NK-92 (cell line): ENCODE data around the gene SMIM45.

ENCODE experiments used
- DNase-seq: peaks from one replicate; lab custom pipeline; 2025; ENCODE audit not compliant: unreplicated experiment; lab: John Stamatoyannopoulos, UW

Gene SMIM45

DNA sequence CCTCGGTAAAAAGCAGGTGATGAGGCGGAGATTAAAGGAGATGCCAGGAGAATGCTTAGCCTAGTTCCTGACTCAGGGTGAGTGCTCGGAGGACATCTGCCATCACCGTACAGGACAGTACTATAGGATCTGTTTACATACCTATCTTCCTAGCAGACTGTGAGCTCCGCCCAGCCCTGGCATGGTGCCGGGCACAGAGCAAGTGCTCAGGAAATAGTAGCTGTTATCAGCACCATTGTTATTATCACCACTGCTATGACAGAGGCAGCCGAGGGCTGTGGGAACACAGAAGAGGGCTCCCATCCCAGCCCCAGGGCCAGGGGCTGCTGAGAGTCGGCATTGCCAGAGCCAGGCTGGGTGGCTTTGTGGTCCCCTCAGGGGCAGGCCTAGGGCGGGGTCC is 16.7 kb downstream of the SMIM45 start:
- no peak for DNase-seq

DNA sequence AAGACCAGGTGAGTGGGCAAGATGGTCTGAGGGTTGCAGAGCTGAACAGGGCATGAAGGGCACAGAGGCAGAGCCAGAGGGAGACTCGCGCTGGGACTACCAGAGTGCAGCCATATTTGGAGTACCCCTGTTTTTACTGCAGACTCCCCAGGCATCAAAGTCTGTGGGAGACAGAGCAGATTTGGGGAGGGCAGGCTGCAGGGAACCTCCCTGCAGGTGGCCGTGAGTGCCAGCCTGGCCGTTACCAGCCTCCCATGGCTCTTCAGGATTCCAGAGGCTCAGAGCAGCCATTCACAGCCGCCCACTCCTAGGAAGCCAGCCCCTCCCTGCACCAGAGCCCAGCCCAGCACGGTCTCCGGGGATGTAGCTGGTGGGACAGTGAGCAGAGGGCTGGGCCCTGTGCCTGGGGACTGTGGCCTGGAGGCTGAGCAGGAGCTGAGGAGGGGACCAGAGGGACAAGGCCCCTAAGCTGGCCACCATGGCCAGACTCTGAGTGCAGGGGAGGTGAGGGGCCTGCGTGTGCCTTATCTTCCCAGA is 17.2 kb downstream of the SMIM45 start, which contains the start of gene SEPTIN3:
Gene SEPTIN3, plus strand, starts transcription at position 334 of the 537 bp plus-strand sequence. CDS start 2,050 bp downstream, outside the sequence.
- DNase-seq: no peak

DNA sequence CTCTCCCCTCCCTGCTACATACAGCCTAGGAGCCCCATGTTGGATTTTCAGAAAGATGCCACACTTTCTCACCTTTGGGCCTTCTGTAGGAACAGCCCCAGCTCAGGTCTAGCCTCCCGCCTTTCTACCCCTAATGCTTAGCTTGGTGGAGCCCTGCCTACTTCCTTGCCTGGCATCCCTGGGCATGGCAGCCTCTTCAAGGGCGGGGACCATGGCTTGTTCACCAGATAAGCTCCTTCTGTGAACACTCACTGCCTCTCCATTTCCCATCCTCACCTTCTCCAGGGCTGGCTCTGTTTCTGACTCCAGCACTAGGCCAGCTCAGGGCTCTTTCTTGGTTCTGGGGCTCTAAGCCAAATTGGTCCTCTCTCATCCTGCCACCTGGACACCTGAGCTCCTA is 18.7 kb downstream of the SMIM45 start:
- no peak for DNase-seq

DNA sequence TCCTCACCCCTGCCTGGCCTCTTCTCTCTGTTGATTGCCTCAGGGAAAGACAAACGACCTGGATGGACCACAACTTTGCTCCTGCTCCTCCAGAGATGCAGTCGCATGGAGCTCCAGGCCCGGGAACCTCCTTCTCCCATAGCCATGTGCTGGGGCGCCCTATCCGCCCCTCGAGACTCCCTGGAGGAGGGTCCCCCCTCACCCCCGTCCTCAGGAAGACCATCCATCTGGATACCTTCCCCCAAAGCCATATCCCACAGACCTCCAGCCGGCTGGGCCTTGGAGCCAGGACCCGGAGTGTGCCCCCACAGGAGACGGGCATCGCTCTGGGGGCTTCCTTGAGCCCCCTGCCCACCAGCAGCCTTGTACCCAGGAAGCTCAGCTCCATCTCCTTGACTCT is 19.5 kb downstream of the SMIM45 start:
- no peak for DNase-seq

DNA sequence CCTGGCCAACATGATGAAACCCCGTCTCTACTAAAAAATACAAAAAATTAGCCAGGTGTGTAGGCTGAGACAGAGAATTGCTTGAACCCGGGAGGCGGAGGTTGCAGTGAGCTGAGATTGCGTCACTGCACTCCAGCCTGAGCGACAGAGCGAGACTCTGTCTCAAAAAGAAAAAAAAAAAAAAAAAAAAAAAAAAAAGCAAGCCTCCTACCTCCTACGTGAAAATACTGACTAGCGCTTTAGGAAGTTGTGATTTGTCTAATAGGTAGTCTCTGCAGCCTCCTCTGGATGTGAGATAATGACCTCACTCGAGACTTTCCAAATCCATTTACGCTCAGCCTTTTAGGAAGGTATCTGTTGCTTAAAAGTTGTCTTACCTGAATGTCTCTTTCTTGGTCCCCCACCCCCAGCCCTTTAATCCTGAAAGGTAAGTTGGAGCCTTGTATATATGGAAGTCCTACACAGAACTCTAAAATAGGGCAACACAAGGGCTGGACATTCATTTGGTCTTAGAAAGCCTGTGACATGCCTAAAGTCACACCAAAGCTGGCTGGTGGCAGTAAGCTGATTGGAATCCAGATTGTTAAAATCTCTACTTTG is 22.8 kb downstream of the SMIM45 start:
- DNase-seq: no peak

DNA sequence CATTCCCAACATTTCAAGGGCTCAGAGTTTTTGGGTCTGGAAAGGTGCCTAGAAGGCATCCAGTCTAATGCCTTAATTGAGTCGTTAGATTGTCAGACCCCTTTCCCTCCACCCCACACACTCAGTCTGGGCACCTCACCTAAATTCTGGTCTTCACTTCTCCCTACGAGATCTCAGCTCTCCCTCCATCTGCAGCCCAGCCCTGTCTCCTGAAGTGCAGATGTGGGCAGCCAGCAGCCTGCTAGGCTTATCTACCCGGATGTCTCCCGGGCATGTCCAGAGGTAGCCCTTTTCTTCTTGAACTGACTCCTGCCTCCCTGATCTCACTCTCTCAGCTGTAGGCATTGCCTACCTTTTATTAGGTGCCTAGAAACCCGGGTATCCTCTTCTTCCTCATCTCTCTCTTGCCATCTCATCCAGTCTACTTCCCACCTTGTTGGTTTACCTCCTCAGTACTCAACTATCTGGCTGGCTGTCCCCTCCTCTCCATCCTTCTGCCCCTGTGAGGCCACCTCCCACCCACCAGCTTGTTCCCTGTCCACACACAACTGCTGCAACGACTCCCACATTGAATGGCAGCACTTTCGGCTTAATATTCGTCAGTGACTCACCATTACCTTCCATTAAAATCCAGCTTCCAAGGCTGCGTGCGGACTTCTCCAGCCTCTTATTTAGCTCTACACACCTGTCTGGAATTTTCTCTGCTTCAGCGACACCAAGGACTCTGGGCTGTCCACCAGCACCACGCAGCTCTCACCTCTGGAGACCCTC is 23.5 kb downstream of the SMIM45 start:
- DNase-seq: no peak

DNA sequence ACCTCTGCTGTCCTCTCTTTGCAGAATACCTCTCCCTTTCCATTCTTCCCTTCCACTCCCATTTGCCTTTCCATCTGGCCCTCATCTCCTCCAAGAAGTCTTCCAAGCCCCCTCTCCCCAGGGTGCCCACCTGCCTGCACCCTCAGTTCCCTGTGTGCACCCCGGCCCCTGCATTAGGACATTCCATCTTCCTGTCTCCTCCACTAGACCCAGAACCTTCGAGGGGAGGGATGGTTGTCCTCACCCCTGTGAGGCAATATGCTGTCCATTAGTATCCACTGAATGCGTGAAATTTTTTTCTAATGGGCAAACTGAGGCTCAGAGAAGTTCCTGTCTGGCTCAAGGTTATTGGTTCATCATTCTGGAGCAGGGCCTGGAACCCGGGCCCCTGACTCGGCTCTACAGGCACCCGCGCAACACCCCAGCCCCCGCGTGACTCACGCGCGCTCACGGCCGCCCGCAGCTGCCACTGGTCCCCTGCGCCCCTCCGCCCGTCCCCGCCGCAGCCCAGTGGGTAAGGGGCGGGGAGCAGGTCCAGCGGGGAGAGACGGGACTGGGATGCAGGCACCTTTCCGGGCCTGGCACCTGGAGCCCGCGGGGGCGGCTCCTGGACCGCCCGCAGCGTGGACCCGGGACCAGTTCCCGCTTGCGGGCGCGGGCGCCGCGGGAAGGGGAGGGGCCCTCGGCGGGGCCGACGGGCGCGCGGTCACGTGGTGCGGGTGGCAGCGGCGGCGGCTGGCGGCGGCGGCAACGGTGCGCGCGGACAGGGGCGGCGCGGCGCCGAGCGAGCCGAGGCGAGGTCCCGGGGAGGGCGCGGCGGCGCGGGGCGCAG is 24.3 kb downstream of the SMIM45 start:
- DNase-seq: no peak

DNA sequence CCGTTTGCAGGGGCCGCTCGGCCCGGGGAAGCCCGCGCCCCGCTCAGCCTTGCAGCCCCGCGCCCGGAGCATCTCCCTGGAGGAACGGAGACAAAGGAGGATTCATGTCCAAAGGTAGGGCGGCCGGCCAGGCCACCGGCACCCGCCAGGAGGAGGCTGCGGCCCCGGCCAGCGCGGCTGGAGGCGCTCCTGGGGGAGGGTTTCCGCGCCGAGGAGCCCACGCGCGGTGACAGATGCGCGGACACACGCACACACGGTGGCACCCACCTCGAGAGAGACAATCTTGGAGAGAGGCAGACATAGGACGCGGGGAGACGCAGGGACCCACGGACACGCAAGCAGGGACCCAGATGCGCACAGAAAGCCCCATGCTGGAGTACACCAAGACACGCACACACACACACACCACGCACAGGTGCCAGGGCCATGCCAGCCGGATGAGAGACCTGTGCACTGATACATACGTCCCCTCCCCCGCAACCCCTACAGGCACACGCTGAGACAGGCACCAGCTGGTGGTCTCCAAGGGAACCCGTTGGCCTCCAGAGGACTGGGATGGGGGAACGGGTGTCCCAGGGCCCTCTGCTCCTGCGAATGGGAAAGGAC is 25.1 kb downstream of the SMIM45 start:
- DNase-seq: no peak

DNA sequence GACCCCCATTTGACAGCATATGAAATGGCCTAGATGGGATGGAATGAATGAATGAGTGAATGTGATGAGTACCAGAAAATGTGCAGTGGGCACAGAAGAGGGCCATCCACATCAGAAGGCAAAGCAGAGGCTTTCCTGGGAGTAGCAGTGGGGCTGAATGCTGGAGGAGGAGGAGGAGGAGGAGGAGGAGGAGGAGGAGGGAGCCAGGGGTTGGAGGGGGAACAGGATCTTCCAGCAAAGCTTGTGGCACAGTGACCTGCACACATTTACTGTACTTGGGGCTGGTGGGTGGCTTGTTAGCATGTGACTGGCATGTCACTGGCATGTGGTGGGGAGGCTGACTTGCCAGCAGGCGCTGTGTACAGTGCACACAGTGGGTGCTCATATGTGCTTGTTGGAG is 26.8 kb downstream of the SMIM45 start:
- DNase-seq: no peak

DNA sequence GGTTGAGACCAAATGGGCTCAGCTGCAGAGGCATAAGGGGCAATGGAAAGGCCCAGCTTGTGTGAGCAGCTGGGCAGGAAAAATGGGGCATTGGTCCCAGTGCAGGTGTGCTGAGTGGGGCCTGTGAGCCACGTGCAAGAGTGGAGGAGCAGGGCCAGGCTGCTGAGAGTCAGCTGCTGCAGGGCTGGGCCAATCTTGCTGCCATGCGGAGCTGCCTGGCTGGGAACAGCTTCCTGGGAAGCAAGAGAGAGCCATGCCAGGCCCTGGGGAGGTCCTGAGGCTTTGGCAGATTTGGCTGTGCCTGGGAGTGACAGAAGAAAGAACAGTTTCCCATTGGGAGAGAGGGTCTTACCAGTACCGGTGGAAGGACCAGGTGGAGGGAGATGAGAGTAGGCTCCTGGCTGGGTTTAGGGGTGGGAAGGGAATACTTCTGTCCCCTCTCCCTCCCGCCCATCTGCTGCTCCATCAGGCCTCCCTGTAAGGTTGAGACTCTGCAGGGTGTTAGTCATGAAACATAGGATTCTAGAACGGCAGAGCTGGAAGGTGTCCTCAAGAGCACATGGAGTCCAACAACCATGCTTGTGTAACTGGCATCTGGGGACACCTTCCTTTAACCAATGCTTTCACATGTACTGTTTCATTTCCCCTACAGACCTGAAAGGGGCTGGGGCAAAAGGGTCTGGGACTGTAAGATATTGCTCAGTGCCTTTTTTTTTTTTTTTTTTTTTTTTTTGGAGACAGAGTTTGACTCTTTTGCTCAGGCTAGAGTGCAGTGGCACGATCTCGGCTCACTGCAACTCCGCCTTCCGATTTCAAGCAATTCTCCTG is 27.7 kb downstream of the SMIM45 start:
- no peak for DNase-seq

DNA sequence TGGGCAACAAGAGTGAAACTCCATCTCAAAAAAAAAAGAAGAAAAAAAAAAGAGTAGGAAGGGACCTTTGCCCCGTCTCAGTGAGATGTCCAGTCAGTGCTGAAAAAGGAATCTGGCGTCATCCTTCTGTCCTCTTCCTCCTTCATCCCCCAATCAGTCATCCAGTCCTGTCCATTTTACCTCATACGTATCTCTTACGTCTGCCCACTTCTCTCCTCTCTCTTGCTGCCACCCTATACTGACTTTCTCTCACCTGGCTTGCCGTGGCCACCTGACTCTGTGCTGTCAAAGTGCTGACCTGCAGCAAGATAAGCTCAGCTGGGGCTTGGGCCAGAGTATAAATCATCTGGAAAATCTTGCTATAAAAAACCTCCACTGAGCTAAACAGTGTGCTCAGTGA is 30.9 kb downstream of the SMIM45 start:
- no peak for DNase-seq

DNA sequence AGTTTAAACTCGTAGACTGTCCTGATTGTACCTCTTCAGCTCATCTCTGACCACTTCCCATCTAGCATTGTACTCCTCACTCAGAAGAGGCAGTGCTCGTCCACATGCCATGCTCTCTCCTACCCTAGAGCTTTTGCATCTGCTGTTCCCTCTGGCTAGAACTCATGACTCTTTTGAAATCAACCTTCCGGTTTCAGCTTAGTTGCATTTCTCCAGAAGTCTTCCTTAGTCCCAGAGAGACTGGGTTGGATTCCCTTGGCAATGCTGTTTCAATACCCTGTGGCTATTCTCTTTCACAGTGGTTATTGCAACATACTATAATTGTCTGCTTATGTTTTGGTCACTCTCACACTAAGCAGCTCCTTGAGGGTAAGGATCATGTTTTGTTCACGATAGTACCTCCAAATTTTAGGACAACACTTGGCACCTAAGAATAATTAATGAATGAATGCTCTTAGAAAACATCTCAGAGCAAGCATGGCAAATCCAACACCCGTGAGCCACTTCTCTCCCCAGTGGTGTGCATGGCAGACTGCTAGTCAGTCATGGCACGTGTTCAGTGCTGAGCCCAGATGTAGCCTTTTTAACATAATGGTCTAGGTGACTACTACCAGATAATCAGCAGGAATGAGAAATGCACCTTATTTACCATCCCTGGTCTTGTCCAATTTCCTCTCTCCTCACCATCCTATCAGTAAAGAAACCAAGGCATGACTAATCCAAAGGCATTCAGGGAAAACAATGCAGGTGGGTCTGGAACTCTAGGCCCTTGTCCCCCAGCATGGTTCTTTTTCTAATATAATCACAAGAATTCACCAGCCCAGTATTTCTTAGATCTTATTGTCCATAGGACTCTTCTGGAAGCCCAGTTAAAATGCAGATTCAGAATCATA is 31.8 kb downstream of the SMIM45 start:
- DNase-seq: no peak

DNA sequence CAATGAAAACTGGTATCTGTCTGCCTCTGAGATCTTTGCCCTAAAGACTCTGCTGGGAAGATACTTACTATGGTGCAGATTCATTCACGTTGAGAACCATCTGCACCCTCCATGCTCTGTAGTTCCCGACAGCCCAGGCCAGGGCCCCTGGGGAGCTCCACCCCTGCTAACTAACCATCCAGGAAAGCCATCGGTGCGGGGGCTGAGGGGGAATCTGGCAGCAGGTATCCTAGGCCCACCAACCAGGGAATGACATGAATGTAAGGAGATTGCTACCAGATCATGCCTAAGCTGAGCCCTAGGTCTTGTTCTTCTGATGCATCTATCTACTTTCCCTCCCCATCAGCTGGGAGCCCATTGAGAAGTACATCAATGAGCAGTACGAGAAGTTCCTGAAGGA is 35.3 kb downstream of the SMIM45 start:
- DNase-seq: no peak

DNA sequence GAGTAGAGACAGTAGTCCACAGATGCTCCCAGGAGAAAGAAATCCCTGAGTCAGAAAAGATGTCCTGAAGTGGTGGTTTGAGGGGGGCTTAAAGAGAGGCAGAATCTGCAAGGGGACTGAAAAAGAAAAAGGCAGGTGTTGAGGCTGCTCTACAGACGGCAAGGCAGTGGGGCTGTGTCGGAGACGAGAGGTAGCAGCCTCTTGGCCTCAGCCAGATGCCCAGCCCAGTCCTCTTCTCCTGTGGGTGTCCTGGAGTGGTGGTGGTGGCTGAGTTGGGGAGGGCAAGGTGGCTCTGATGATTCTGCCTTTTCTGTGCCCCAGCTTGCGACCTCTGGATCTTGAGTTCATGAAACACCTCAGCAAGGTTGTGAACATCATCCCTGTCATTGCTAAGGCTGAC is 37.3 kb downstream of the SMIM45 start:
- DNase-seq: no peak

DNA sequence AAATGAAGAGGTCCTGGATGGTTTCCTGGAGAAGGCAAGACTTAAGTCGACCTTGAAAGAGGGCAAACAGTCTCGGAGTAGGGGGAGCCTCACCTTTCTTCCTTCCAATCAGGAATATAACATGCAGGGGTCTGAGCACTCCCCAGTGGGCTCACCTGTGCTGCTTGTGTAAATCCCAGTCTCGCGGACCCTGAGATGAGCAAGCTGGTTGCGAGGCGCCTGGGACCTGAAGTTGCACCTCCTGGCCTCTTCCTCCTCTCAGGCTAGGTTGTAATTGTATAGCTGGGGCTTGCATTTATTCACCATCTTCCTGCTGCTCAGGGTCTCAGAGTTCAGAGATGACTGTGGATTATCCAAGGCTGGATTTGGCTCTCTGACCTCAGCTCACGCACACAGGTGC is 39.2 kb downstream of the SMIM45 start:
- DNase-seq: no peak

DNA sequence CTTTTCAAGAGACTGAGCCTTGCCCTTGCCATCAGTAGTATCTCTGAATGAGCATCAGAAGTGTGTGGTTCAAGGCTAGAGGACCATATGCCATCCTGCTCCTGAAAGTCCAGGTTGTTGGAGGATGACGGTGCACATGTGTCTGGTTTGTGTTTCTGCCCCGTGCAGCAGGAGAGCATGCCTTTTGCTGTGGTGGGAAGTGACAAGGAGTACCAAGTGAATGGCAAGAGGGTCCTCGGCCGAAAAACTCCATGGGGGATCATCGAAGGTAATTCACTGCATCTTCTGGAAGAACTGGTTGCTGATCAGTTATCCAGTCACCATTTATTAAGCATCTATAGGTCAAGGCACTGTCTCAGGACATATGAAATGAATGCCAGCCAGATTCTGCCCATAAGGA is 40.5 kb downstream of the SMIM45 start:
- no peak for DNase-seq

DNA sequence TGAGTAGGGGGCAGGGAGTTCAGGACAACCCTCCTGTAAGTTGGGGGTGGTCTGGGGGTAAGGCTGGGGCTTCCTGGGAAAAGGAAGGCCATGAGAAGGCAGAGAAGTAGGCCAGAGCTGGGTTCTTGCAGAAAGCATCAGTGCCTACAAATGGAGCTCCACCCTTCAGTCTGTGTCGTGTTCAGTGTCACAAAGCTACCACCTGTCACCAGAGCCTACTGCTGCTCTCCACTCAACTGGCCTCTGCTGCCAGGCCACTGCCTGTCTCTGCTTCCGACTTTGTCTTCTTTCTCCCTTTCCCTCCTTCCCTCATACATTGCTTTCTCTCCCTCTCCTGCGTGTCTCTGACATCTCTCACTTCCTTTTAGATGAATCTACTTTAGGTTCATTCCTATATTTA is 43.3 kb downstream of the SMIM45 start:
- DNase-seq: no peak

DNA sequence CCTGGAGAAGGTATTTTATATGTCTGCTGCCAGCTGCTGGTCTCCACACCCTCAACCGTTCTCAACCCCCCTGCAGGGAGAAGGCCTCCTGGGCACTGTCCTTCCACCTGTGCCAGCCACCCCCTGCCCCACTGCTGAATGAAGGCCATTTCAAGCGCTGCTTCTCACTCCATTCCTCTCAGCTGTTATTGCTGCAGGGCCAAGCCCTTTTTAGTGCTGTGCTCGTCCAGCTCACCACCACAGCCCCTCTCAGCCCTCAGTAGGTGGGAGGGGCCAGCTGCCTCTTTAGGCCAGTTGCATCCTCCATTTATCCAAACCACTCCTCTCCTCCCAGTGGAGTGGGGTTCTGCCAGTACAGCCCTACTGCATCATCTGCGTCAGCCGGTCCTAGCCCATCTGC is 44.9 kb downstream of the SMIM45 start:
- no peak for DNase-seq
